CD4-positive, alpha-beta T cell treated with Interleukin-2 at 100 ng/mL for 4 hours (primary cell): ENCODE results near the gene ESRRB.

Experiments used
- DNase-seq: peaks from one replicate; pipeline ENCODE4 v3.0.0-alpha.2; 2020; ENCODE audit warnings: low spot score

Gene ESRRB

GRCh38 chr14:76352639-76353281 is 23.2 kb upstream of the ESRRB start:
- peak; percentile 14 for DNase-seq

GRCh38 chr14:76354310-76354709 is 21.6 kb upstream of the ESRRB start:
- no peak for DNase-seq

- DNase-seq = no peak
Observed at GRCh38 chr14:76355771-76356170, 20.2 kb upstream of the ESRRB start.

- no peak for DNase-seq
Observed at GRCh38 chr14:76371066-76371465, 4.9 kb upstream of the ESRRB start.

- no peak for DNase-seq
Observed at GRCh38 chr14:76373456-76373855, 2.5 kb upstream of the ESRRB start.

- DNase-seq = no peak
Observed at GRCh38 chr14:76375484-76375883, 453 bp upstream of the ESRRB start.

- DNase-seq = no peak
Observed at GRCh38 chr14:76376409-76376877, 506 bp downstream of the ESRRB start.

GRCh38 chr14:76376878-76377734 is 1.2 kb downstream of the ESRRB start:
- DNase-seq = no peak

- DNase-seq = no peak
Observed at GRCh38 chr14:76377735-76378074, 1.8 kb downstream of the ESRRB start.

GRCh38 chr14:76380991-76381390 is 5.1 kb downstream of the ESRRB start:
- no peak for DNase-seq

GRCh38 chr14:76381817-76382494 is 6.0 kb downstream of the ESRRB start:
- no peak for DNase-seq

GRCh38 chr14:76382495-76382832 is 6.5 kb downstream of the ESRRB start:
- DNase-seq = no peak

GRCh38 chr14:76385435-76385834 is 9.5 kb downstream of the ESRRB start:
- DNase-seq = no peak

- peak; percentile 48 for DNase-seq
Observed at GRCh38 chr14:76386944-76387782, 11.2 kb downstream of the ESRRB start.

GRCh38 chr14:76389841-76390240 is 13.9 kb downstream of the ESRRB start:
- no peak for DNase-seq

- DNase-seq = no peak
Observed at GRCh38 chr14:76390621-76391020, 14.7 kb downstream of the ESRRB start.

GRCh38 chr14:76391981-76392690 is 16.2 kb downstream of the ESRRB start:
- DNase-seq = no peak

GRCh38 chr14:76394569-76394968 is 18.6 kb downstream of the ESRRB start:
- no peak for DNase-seq

GRCh38 chr14:76395161-76395560 is 19.2 kb downstream of the ESRRB start:
- no peak for DNase-seq

- DNase-seq = no peak
Observed at GRCh38 chr14:76396714-76397187, 20.8 kb downstream of the ESRRB start.

- DNase-seq = no peak
Observed at GRCh38 chr14:76405627-76406026, 29.7 kb downstream of the ESRRB start.
